Measurements from ENCODE around the gene HIC1.

The HIC1 gene

DNA sequence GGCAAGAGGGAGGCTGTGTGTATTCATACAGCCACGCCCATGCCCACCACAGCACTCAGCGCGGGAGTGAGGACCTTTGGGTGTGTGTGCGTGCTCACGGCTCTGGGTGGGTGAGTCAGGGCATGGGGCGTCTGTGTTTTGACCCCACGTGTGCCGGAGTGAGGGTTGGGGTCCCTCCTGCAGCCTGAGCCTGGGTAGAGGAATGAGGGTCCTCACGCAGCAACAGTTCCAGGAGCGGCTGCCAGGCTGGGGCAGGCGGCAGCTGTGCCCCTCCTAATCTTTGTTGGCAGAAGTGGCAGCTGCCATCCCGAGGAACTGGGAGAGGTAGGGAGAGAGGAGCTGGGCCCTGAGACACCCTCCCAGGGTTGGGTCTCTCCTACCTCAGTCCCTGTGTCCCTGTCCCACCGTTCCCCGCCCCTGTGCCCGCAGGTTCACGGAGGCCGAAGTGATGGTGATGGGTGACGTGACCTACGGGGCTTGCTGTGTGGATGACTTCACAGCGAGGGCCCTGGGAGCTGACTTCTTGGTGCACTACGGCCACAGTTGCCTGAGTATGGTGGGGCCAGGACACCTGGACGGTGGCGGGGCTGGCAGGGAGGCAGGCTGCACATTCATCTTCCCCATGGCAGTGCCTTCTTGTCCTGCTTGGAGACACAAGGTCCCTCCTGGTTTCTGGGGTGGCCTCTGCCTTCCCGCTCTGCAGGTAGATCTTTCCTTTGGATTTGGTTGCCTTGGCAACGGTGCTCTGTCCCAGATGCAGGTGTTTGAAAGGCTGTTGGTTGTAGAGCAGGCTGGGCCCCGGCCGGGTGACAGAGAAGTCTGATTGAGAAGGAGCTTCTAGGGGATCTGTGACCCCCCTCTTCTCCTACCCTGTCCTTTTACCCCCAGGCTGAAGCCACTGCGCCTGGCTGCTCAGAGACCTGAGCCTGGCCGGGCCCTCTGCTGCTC is 19.1 kb upstream of the HIC1 start:
- no peak for DNase-seq (ENCODE audit: extremely low read depth, low read depth)
- TF ChIP-seq, protein P1, sequence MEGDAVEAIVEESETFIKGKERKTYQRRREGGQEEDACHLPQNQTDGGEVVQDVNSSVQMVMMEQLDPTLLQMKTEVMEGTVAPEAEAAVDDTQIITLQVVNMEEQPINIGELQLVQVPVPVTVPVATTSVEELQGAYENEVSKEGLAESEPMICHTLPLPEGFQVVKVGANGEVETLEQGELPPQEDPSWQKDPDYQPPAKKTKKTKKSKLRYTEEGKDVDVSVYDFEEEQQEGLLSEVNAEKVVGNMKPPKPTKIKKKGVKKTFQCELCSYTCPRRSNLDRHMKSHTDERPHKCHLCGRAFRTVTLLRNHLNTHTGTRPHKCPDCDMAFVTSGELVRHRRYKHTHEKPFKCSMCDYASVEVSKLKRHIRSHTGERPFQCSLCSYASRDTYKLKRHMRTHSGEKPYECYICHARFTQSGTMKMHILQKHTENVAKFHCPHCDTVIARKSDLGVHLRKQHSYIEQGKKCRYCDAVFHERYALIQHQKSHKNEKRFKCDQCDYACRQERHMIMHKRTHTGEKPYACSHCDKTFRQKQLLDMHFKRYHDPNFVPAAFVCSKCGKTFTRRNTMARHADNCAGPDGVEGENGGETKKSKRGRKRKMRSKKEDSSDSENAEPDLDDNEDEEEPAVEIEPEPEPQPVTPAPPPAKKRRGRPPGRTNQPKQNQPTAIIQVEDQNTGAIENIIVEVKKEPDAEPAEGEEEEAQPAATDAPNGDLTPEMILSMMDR (IDR thresholded peaks at IDR 0.05; ENCODE audit: low read depth, low read length), result no peak

DNA sequence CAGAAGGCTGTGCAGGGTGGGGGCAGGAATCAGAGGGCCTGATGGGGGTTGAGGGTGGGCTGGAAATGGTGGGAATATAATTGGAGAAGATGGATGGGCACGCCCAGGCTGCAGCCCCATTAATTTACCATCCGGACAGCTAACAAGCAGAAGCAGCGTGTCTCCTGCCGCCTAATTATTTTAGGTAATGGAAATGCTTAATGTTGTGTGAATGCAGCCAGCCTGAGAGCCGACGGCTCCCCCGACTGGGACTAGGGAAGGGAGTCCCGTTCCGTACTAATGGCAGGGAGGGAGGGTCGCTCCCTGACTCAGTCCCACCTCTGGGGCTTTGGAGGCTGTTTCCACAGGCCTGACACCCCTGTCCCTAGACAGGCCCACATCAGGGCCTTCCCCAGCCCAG is 17.7 kb upstream of the HIC1 start:
- TF ChIP-seq, protein P1 (IDR thresholded peaks at IDR 0.05; ENCODE audit: low read depth, low read length), result no peak
- no peak for DNase-seq (ENCODE audit: extremely low read depth, low read depth)

DNA sequence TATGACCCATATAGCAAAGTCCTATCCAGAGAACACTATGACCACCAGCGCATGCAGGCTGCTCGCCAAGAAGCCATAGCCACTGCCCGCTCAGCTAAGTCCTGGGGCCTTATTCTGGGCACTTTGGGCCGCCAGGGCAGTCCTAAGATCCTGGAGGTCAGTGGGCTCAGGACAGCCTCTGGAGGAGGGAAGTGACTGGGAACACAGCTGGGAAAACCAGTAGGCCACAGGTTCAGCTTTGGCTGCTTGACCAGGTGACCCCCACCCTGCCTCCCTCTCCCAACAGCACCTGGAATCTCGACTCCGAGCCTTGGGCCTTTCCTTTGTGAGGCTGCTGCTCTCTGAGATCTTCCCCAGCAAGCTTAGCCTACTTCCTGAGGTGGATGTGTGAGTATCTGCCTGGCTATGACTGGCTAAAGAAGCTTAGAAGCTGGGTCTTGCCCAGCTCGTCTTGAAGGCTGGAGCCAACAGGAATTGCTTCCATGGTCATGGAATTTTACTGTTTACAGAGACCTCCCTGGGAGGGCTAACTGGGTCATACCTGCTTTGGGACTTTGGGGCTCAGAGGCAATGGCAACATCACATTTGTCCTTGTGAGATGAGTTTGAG is 14.6 kb upstream of the HIC1 start:
- TF ChIP-seq, protein P1 (IDR thresholded peaks at IDR 0.05; ENCODE audit: low read depth, low read length), result no peak
- DNase-seq (ENCODE audit: extremely low read depth, low read depth), result no peak

DNA sequence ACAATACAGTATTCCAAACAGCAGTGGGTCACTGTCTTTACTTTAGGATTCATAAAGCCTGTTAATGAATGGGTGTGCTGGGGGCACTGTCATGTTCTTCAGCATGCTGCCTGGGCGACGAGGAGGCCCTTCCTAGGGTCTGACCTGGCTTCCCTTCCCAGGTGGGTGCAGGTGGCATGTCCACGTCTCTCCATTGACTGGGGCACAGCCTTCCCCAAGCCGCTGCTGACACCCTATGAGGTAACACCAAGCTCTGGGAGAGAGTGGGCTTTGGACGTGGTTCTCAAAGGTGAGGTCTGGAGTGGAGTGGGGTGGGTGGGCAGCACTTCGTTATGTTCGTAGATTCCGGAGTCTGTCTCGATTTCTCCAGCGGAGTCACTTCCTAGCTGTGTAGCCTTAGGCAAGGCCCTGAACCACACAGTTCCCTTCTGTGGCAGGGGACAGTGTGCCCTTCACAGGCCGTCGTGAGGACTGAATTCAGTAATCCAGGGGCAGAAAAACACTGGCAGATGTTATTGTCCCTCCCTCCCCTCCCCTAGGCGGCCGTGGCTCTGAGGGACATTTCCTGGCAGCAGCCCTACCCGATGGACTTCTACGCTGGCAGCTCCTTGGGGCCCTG is 13.9 kb upstream of the HIC1 start:
- DNase-seq (ENCODE audit: extremely low read depth, low read depth), result no peak
- TF ChIP-seq, protein P1 (IDR thresholded peaks at IDR 0.05; ENCODE audit: low read depth, low read length), result no peak

DNA sequence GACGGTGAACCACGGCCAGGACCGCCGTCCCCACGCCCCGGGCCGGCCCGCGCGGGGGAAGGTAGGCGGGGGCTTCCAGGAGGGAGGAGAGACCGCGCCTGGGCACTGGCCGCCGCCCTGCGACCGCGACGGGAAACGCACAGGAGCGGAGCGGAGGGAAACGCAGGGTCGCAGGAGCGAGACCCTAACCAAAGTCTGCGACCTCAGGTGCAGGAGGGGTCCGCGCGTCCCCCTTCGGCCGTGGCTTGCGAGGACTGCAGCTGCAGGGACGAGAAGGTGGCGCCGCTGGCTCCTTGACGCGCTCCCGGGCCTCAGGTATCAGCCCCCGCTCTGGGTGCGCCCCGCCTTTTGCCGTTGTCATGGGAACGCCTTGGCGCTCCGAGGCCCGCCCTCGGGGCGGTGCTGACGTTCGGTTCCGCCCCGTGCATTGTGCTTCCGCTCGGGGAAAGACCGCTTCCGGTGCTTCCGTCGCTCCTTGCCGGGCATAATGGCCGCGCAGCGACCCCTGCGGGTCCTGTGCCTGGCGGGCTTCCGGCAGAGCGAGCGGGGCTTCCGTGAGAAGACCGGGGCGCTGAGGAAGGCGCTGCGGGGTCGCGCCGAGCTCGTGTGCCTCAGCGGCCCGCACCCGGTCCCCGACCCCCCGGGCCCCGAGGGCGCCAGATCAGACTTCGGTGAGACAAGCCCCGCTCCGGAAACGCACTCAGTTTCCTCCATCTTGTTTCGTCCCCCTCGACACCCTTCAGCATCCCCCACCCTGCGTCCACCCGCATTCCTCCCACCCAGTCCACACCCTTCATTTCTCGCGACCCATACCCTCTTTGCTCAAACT is 13.1 kb upstream of the HIC1 start, which contains the start of gene OVCA2:
Gene OVCA2, plus strand, starts transcription at position 462 of the 829 bp plus-strand sequence. Its CDS starts 26 bp downstream, at position 488.
- TF ChIP-seq, protein P1 (IDR thresholded peaks at IDR 0.05; ENCODE audit: low read depth, low read length), result peak; percentile 52
- peak; percentile 83 for DNase-seq (ENCODE audit: extremely low read depth, low read depth)

DNA sequence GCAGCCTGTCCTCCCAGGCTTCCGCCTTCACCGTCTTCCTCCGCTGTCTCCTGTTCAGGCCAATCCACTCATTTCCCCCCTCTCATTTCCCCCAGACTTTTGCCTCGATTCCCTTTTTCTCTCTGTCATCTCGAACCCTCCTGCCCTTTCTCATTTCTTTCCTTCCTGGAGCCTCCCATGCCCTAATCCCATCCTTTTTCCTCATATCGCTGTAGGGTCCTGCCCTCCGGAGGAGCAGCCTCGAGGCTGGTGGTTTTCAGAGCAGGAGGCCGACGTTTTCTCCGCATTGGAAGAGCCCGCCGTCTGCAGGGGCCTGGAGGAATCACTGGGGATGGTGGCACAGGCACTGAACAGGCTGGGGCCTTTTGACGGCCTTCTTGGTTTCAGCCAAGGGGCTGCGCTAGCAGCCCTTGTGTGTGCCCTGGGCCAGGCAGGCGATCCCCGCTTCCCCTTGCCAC is 12.5 kb upstream of the HIC1 start:
- TF ChIP-seq, protein P1 (IDR thresholded peaks at IDR 0.05; ENCODE audit: low read depth, low read length), result peak; percentile 42

More for the DNA sequence above, 12.5 kb upstream of the HIC1 start:
- DNase-seq (ENCODE audit: extremely low read depth, low read depth), result no peak

Data from AG09319 (cell line).